ENCODE results near the gene NDUFA12. TPM values are rescaled to one million over a fixed set of nuclear protein-coding genes. Genes with fewer than 3 reads are reported as not detected.
A peak's percentile ranks its signal among the peaks of the same experiment; 100 is the strongest.
"Not testable (repeated sequence)": the region's sequence is repeated elsewhere in the genome, so short reads cannot be mapped to it uniquely, and the experiment has no call there.

NDUFA12 gene
- total RNA-seq, 2 experiments from 2014 or later, result 155 to 167 TPM

DNA sequence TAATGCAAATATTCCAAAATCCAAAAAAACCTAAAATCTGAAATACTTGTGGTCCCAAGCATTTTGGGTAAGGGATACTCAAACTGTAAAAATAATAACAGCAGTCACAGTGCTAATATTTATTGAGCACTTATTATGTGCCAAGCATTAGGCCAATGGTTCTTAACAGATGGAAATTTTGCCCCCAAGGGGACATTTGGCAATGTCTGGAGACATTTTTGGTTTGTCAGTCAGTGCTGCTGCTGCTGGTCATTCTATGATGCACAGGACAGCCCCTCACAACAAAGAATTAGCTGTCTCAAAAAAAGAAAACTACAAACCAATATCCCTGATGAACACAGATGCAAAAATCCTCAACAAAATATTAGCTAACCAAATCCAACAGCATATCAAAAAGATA lies 5.8 kb downstream of the NDUFA12 start:
- POLR2A ChIA-PET, result no interaction called here
- H3K27ac Mint-ChIP-seq, result no peak overlapping the region
- peaks cover 46% of the 10 kb centered on the region for H3K36me3 Mint-ChIP-seq (ENCODE audit: low read depth)
- no peaks in the 10 kb centered on the region for H3K27me3 Mint-ChIP-seq
- no peak overlapping the region for H3K4me3 Mint-ChIP-seq
- CTCF ChIA-PET, result interaction anchor here (0.6 kb wide), 1 partner anchor 18 kb away, joined by 3 read pairs; no protein-coding TSS in a partner anchor
- no peaks in the 10 kb centered on the region for H3K9me3 Mint-ChIP-seq
- peaks cover 46% of the 10 kb centered on the region for H3K4me1 Mint-ChIP-seq
- no peak for DNase-seq

- H3K36me3 Mint-ChIP-seq (ENCODE audit: low read depth), result peaks cover 50% of the 10 kb centered on the region
- no peak overlapping the region for H3K27ac Mint-ChIP-seq
- H3K9me3 Mint-ChIP-seq, result no peaks in the 10 kb centered on the region
- ChIA-PET POLR2A (no interaction called here), CTCF (interaction anchor here (0.6 kb wide), 1 partner anchor 19 kb away, joined by 3 read pairs; no protein-coding TSS in a partner anchor)
- no peak for DNase-seq
- H3K4me3 Mint-ChIP-seq, result no peak overlapping the region
- H3K27me3 Mint-ChIP-seq, result no peaks in the 10 kb centered on the region
- H3K4me1 Mint-ChIP-seq, result peaks cover 46% of the 10 kb centered on the region
Measured at GRCh38 chr12:94997061-94997460, 6.4 kb downstream of the NDUFA12 start.

DNA sequence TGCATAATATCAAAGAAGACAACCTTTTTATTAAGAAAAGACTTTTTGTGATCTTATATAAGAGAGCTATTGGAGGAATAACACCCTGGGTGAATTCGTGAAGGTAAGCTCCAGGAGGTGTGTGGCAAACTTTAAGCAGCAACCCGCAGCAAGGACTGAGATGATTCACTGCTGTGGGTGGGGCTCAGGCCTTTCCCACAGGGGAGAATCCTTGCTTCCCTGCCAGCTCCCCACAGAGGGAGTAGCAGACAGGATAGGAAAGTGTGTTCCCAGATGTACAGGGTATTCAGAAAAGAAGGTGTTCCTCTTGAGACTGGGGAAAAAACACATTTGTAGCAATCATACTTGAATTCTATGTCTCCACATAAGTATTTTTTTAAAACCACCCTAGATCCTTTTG lies 9.2 kb downstream of the NDUFA12 start:
- ChIA-PET CTCF (interaction anchor here (1.2 to 1.3 kb wide), 2 partner anchors 9 to 52 kb away, joined by 3 read pairs; partner anchors contain the start of gene NDUFA12), POLR2A (interaction anchor here (4.4 kb wide), 1 partner anchor 8 kb away, joined by 29 read pairs; the partner anchor contains the start of gene NDUFA12)
- H3K27ac Mint-ChIP-seq, result no peak overlapping the region

GRCh38 chr12:94993855-94994254 lies 9.6 kb downstream of the NDUFA12 start:
- ChIA-PET CTCF (interaction anchor here (1.2 to 1.3 kb wide), 2 partner anchors 10 to 51 kb away, joined by 3 read pairs; partner anchors contain the start of gene NDUFA12), POLR2A (interaction anchor here (4.4 kb wide), 1 partner anchor 9 kb away, joined by 29 read pairs; the partner anchor contains the start of gene NDUFA12)
- H3K9me3 Mint-ChIP-seq, H3K27me3 Mint-ChIP-seq, H3K4me3 Mint-ChIP-seq, H3K27ac Mint-ChIP-seq, DNase-seq: not testable (repeated sequence)
- peaks cover 30% of the 10 kb centered on the region for H3K4me1 Mint-ChIP-seq
- H3K36me3 Mint-ChIP-seq (ENCODE audit: low read depth), result peaks cover 53% of the 10 kb centered on the region

More for the DNA sequence above, 9.2 kb downstream of the NDUFA12 start:
- Mint-ChIP-seq H3K36me3 (ENCODE audit: low read depth) (peaks cover 53% of the 10 kb centered on the region), H3K9me3 (no peaks in the 10 kb centered on the region), H3K4me3 (no peak overlapping the region), H3K27me3 (no peaks in the 10 kb centered on the region), H3K4me1 (peaks cover 30% of the 10 kb centered on the region)
- no peak for DNase-seq

- Mint-ChIP-seq H3K4me1 (peaks cover 41% of the 10 kb centered on the region), H3K9me3 (no peaks in the 10 kb centered on the region), H3K36me3 (ENCODE audit: low read depth) (peaks cover 59% of the 10 kb centered on the region), H3K4me3 (no peak overlapping the region), H3K27ac (no peak overlapping the region), H3K27me3 (no peaks in the 10 kb centered on the region)
- POLR2A ChIA-PET, result interaction anchor here (0.6 to 2.9 kb wide), 4 partner anchors 12 to 427 kb away, joined by 3 to 48 read pairs (median 4); partner anchors contain the start of gene NDUFA12
- CTCF ChIA-PET, result interaction anchor here (0.9 to 1.7 kb wide), 2 partner anchors 14 to 30 kb away, joined by 3 to 4 read pairs; partner anchors contain the start of gene NDUFA12
- no peak for DNase-seq
Measured at GRCh38 chr12:94990222-94990621, 13.3 kb downstream of the NDUFA12 start.

- no peak for DNase-seq
Measured at GRCh38 chr12:94988471-94988870, 15.0 kb downstream of the NDUFA12 start.

GRCh38 chr12:94987801-94988200 lies 15.7 kb downstream of the NDUFA12 start:
- ChIA-PET POLR2A (interaction anchor here (1.7 kb wide), 1 partner anchor 16 kb away, joined by 4 read pairs; the partner anchor contains the start of gene NDUFA12), CTCF (no interaction called here)
- no peak for DNase-seq
- H3K9me3 Mint-ChIP-seq, result no peaks in the 10 kb centered on the region
- H3K36me3 Mint-ChIP-seq (ENCODE audit: low read depth), result peaks cover 57% of the 10 kb centered on the region
- peaks cover 48% of the 10 kb centered on the region for H3K4me1 Mint-ChIP-seq
- H3K27me3 Mint-ChIP-seq, result no peaks in the 10 kb centered on the region
- H3K4me3 Mint-ChIP-seq, result no peak overlapping the region
- H3K27ac Mint-ChIP-seq, result peak overlapping the region; percentile 54

More at GRCh38 chr12:94988471-94988870, 15.0 kb downstream of the NDUFA12 start:
- ChIA-PET POLR2A (interaction anchor here (1.8 to 2.9 kb wide), 2 partner anchors 14 to 46 kb away, joined by 4 to 48 read pairs; partner anchors contain the start of gene NDUFA12), CTCF (interaction anchor here (1.7 kb wide), 1 partner anchor 15 kb away, joined by 4 read pairs; the partner anchor contains the start of gene NDUFA12)
- H3K4me3 Mint-ChIP-seq, result no peak overlapping the region
- H3K4me1 Mint-ChIP-seq, result peaks cover 42% of the 10 kb centered on the region
- H3K27ac Mint-ChIP-seq, result peak overlapping the region; percentile 54
- H3K9me3 Mint-ChIP-seq, result no peaks in the 10 kb centered on the region
- no peaks in the 10 kb centered on the region for H3K27me3 Mint-ChIP-seq
- peaks cover 60% of the 10 kb centered on the region for H3K36me3 Mint-ChIP-seq (ENCODE audit: low read depth)

- POLR2A ChIA-PET, result interaction anchor here (1.7 kb wide), 1 partner anchor 17 kb away, joined by 4 read pairs; the partner anchor contains the start of gene NDUFA12
Measured at GRCh38 chr12:94987076-94987669, 16.3 kb downstream of the NDUFA12 start.

GRCh38 chr12:94985099-94985498 lies 18.4 kb downstream of the NDUFA12 start:
- Mint-ChIP-seq H3K36me3 (ENCODE audit: low read depth) (peaks cover 44% of the 10 kb centered on the region), H3K4me1 (peaks cover 48% of the 10 kb centered on the region)
- H3K27me3 Mint-ChIP-seq, DNase-seq, POLR2A ChIA-PET, H3K9me3 Mint-ChIP-seq, H3K27ac Mint-ChIP-seq, H3K4me3 Mint-ChIP-seq: not testable (repeated sequence)
- CTCF ChIA-PET, result interaction anchor here (0.8 kb wide), 1 partner anchor 19 kb away, joined by 3 read pairs; the partner anchor contains the start of gene NDUFA12

More at GRCh38 chr12:94987076-94987669, 16.3 kb downstream of the NDUFA12 start:
- H3K27ac Mint-ChIP-seq, result peak overlapping the region; percentile 54
- no peak for DNase-seq
- CTCF ChIA-PET, result no interaction called here
- no peaks in the 10 kb centered on the region for H3K9me3 Mint-ChIP-seq
- H3K36me3 Mint-ChIP-seq (ENCODE audit: low read depth), result peaks cover 51% of the 10 kb centered on the region
- no peaks in the 10 kb centered on the region for H3K27me3 Mint-ChIP-seq
- peaks cover 46% of the 10 kb centered on the region for H3K4me1 Mint-ChIP-seq
- no peak overlapping the region for H3K4me3 Mint-ChIP-seq

DNA sequence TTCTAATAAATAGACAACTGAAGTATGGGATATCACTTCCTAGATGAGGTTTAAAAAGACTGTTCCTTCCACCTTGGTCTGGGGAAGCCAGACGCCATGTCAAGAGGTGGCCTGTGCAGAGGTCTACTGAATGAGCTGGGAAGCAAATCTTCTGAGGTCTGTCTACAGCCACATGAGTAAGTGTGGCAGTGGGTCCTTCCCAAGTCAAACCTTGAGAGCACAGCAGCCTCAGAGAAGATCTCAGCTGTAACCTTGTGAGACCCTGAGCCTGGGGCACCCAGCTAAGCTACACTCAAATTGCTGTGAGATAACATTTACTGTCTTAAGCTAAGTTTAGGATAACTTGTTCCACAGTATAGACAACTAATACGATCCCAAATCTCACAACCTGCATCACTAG lies 20.2 kb downstream of the NDUFA12 start:
- H3K4me3 Mint-ChIP-seq, result no peak overlapping the region
- H3K9me3 Mint-ChIP-seq, result no peaks in the 10 kb centered on the region
- H3K4me1 Mint-ChIP-seq, result peaks cover 36% of the 10 kb centered on the region
- no peaks in the 10 kb centered on the region for H3K27me3 Mint-ChIP-seq
- POLR2A ChIA-PET, result no interaction called here
- H3K36me3 Mint-ChIP-seq (ENCODE audit: low read depth), result peaks cover 31% of the 10 kb centered on the region
- CTCF ChIA-PET, result interaction anchor here (0.5 kb wide), 1 partner anchor 18 kb away, joined by 4 read pairs; no protein-coding TSS in a partner anchor
- DNase-seq, result no peak
- no peak overlapping the region for H3K27ac Mint-ChIP-seq

DNA sequence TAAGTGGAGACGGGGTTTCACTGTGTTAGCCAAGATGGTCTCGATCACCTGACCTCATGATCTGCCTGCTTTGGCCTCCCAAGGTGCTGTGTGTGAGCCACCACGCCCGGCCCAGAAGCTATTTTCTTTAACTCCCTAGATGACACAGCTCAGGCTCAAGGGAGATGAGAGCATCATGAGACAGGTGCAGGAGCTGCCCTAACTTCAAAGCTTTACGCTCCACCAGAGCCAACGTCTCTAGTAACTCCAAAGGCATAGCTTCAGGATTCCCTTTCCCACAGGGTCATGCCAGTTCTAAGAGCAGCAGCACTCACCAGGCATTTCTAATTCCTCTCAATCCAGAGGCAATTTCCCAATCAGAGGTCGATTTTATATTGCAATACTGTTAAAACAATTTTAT lies 21.0 kb downstream of the NDUFA12 start:
- H3K27ac Mint-ChIP-seq, result no peak overlapping the region
- no peaks in the 10 kb centered on the region for H3K27me3 Mint-ChIP-seq
- H3K4me3 Mint-ChIP-seq, result no peak overlapping the region
- H3K9me3 Mint-ChIP-seq, result no peaks in the 10 kb centered on the region
- POLR2A ChIA-PET, result no interaction called here
- DNase-seq, result no peak
- H3K4me1 Mint-ChIP-seq, result peaks cover 27% of the 10 kb centered on the region
- H3K36me3 Mint-ChIP-seq (ENCODE audit: low read depth), result peaks cover 26% of the 10 kb centered on the region
- CTCF ChIA-PET, result interaction anchor here (1.6 kb wide), 1 partner anchor 91 kb away, joined by 4 read pairs; the partner anchor contains the start of gene NR2C1

GRCh38 chr12:94980577-94980976 lies 22.9 kb downstream of the NDUFA12 start:
- H3K4me1 Mint-ChIP-seq, result peaks cover 18% of the 10 kb centered on the region
- H3K27ac Mint-ChIP-seq, result no peak overlapping the region
- peaks cover 18% of the 10 kb centered on the region for H3K36me3 Mint-ChIP-seq (ENCODE audit: low read depth)
- ChIA-PET POLR2A (no interaction called here), CTCF (interaction anchor here (1.6 kb wide), 1 partner anchor 93 kb away, joined by 4 read pairs; the partner anchor contains the start of gene NR2C1)
- no peak for DNase-seq
- H3K9me3 Mint-ChIP-seq, result no peaks in the 10 kb centered on the region
- H3K27me3 Mint-ChIP-seq, result no peaks in the 10 kb centered on the region
- H3K4me3 Mint-ChIP-seq, result no peak overlapping the region

DNA sequence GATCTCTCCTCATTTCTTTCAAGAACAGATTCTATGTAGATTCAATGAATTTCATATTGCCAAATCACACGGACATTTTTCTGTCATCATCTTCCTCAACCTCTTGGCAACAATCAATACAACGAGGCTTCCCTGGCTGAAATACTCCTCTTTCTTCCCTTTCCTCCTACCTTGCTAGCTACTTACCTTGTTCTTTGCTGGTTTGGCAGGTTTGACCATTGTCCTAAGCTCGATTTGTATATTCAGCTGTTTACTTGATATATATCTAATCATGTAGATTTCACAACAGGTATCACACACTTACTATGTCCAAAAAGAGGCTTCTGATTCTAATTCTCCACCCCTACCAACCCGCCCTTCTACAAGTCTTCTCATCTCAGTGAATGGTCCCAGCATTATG lies 23.6 kb downstream of the NDUFA12 start:
- Mint-ChIP-seq H3K27ac (no peak overlapping the region), H3K36me3 (ENCODE audit: low read depth) (peaks cover 19% of the 10 kb centered on the region), H3K4me1 (peaks cover 18% of the 10 kb centered on the region), H3K9me3 (no peaks in the 10 kb centered on the region), H3K27me3 (no peaks in the 10 kb centered on the region), H3K4me3 (no peak overlapping the region)
- ChIA-PET POLR2A (no interaction called here), CTCF (interaction anchor here (1.4 kb wide), 1 partner anchor 269 kb away, joined by 3 read pairs; no protein-coding TSS in a partner anchor)
- no peak for DNase-seq

All from activated CD4-positive, alpha-beta memory T cell treated with anti-CD3 and anti-CD28 coated beads, Interleukin-2, amount 10 ng/mL, durations not matched to agents 7 days and 5 days (primary cell).